ENCODE data around the gene PHACTR3.

PHACTR3 gene

DNA sequence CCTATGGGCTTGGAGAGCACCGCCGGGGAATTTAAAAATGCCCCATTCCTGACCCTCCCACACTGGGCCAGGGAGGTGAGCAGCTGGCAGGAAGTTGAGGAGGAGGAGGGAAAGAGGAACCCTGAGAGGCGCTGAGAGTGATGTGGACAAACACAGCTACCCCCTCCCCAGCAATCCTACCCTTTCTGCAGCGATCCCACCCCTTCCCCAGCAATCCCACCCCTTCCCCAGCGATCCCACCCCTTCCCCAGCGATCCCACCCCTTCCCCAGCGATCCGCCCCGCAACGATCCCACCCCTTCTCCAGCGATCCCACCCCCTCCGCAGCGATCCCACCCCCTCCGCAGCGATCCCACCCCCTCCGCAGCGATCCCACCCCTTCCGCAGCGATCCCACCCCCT is 217.4 kb downstream of the PHACTR3 start:
- DNase-seq = no peak

DNA sequence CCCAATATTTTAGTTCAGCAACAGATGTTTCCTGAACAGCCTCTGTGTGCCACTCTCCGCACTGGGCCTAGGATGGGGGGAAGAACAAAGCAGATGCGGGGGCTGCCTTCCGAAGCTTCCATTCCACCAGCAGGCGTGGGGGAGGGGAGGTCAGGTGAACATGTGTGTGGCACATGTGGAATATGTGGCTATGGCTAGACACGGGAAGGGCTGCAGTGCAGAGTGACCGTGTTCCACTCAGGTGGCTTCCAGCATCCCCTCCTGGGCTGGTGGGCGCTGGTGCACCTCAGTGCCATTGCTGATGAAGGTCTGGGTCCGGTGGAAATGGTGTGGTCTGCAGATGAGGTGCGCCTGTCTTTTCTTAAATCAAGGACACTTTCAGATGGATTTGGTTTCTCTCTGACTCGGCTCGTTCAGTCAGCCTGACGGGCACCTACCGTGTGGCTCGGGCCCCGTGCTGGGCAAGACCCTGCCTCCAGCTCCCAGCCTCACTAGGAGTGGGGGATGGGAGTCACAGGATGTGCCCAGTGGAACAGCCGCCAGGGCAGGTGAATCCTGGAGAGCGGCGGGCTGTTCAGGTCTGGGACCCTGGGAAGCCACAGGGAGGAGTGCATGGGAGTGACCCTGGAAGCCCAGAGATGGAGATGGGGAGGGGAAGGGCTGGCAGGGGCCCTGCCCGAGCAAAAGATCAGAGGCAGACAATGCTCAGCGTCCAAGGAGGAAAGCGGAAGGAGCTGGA is 218.1 kb downstream of the PHACTR3 start:
- DNase-seq = no peak

DNA sequence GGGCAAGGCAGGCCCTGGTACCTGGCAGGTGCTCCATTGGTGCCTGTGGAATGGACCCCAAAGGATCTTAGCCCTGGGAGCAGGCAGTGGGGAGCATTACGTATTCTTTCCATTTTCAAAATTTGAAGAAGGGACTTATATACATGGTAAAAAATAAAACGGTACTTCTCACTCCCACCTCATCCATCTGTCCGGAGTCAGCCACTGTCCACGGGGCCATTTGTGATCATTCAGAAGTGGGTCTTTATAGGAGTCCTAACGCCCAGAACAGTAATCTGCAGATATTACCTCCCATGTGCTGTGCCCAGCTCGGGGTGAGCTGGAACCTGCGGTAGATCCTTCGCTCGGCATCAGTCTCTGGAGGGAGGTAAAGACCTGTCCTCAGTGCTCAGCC is 218.7 kb downstream of the PHACTR3 start:
- no peak for DNase-seq

DNA sequence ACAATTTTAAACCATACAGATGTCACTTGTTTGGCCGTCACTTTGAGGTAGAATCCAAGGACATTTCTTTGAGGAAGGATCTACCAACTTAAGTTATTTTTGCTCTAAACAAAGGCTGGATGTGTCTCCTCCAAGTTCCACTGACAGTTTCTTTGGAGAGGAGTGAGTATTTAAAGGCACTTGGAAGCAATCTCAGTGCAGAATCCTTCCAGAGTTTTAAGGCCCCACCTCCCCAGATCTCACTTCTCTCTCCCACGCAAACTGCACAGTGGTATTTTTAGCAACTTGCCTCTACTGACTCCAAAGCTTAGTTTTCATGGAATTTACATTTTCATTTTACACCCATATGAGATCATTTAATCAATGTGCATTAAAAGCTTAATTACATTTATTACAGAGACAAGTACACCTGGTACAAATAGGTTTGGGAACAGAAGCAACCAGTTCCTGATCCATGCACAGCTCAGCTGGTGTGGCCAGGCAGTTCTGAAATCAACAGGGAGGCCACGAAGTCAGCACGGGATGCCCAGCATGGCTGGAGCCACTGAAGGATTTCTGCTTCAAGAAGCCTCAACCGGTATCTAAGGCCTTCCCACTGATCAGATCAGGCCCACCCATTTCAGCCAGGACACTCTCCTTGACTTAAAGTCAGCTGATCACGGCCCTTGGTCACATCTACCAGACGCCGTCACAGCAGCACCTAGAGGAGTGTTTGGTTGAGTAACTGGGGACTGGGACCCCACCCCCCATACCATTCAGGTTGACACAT is 219.3 kb downstream of the PHACTR3 start:
- DNase-seq = no peak

DNA sequence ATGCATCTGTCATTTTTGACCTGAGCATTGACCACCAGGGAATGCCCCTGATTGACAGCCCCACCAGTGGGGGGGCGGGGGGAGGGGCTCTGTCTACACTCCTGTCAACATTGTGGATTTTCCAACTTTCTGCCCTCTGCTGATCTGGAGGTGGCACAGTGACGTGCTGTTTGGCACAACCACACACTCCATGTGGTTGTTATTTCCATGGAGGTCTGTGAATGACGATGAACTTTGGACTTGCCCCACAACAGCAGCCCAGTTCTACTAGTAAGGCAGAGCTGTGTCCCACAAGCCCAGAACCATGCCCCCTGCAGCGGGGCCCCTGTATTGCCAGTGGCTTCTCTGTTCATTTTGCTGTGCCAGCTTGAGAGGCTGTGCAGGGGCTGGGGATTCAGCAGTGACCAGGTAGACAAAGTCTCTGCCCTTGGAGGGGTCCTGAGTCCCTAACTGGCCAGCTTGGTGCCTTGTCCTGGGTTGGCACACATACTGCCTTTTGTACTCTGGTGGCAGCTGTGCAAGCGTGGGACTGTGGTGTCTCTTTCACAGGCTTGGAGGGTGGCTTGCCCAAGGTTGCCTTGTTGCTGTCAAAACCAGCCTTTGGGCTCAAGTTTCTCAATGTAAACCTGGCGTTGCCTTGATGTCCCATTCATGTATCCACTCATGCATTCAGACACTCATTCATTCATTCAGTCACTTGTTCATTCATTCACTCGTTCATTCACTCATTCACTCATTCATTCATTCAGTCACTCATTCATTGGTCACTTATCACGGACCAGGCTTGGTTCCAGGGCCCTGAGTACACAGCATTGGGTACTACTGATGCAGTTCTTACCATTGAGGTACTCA is 220.6 kb downstream of the PHACTR3 start:
- no peak for DNase-seq

DNA sequence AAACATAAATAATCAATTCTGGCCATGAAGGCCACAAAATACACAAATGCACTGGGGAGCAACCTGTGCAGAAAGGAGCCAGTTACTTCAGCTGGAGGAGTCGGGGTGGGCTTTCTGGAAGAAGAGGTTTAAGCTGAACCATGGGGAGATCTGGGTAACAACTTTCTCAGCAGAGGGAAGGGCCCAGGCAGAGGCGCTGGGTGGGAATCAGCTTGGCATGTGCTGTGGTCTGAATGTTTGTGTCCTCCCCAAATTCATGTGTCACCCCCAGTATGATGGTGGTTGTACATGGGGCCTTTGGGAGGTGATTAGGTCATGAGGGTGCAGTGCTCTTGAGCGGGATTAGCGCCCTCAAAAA is 221.2 kb downstream of the PHACTR3 start:
- DNase-seq = no peak

DNA sequence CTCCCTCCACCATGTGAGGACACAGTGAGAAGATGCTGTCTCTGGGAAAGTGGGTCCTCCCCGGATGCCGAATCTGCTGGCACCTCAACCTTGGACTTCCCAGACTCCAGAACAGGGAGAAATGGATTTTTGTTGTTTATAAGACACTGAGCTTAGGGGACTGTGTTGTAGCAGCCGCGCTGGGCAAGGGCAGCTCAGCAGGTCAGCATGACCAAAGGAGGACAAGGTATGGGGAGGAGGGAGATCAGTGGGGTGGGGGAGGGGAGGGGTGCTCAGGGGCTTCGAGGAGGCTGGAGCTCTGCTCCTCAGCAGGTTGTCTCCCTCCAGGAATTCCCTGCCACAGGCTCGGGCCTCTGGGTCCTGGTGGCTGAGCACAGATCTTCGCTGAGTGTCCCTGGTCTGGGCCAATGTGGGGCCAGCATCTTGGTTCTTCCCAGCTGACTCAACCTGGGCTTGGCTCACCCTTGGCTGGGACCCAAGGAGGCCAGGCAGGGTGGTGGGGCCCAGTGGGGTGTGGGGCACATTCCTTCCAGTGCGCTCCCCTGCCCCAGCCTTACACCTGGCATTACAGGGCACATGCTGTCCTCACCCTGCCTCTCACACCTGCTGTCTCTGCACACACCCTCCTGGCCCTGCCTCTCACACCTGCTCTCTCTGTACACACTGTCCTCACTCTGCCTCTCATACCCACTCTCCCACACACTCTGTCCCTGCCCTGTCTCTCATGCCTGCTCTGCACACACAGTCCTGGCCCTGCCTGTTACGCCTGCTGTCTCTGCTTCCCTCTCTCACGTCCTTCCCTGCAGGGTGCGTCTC is 221.8 kb downstream of the PHACTR3 start:
- DNase-seq = no peak

DNA sequence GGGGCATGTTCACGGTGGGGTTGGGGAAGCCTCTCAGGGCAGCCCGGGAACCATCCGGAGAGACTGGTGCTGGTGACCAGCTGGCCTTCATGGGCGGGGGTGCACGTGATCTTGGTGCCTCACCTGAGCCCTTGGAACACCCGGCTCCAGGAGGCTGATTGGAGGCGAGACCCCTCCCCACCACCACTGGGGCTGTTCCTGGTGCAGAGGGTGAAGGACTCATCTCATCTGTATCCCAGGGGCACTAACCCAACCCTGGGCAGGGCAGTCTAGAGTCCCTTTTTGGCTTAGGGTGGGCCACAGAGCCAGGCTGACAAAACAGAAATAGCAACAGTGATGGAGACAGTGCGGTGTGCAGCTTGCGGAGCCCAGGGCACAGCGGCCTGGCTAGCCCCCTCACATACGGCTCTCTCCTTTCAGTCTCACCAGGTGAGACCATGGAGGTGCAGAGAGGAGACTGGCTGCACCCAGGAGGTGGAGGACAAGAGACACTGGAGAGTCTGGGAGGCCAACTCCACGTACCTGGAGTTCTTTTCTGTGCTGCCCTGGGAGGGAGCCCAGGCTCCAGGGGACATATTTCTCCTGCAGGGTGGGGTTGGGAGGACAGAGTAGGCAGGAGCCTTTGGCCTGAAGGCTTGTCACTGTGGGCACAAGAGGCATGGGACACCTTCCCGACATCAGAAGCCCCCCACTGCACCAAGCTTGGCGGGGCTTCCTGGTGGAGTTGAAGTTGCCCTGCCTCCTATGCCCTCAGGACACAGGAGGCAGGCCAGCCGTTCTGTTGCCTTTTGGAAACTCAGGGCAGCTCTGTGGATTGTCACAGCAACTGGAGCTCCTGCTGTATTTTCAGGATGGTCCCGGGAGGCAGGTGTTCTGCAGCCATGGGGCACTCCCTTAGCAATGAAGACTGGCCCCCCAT is 223.1 kb downstream of the PHACTR3 start:
- DNase-seq = no peak

DNA sequence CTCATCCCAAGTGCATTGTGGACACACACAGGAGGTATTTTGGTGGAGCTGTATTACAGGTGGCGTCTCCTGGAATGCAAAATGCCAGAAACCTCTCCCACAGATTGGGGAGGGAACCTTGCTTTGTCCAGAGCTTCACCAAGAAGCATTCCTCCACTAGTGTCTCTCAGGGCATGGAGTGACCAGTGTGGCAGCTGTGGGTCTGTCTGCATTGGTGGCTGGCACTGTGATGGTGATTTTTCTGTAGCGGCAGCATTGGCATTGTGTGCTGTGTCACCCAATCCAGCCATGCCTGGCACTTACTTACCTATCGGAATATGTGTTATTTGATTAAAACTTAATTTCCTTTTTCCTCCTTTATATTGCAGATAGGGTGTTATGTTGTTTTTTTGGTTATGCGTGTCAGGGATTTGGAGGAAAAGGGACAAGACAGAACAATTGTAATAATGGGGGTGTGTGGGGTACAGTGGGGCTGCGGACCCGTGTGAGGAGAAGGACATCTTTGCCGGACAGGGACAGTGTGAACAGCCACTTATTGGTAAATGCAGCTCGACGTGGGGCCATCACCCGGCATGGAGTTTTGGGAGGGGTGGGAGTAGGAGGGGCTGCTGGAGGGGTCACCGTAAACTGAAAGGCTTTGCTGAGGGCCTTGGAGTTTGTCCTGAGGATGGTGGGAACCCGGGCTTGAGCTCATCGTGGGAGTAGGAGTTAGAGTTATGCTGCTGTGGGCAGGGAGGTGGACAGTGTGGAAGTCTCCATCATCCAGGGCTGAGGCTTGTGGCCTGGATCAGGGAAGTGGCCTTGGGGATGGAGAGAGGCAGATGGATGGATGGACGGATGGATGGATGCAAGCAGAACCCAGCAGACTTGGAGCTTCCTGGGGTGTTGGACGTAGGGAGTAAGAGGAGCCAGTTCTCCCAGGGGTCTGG is 224.0 kb downstream of the PHACTR3 start:
- DNase-seq = no peak

DNA sequence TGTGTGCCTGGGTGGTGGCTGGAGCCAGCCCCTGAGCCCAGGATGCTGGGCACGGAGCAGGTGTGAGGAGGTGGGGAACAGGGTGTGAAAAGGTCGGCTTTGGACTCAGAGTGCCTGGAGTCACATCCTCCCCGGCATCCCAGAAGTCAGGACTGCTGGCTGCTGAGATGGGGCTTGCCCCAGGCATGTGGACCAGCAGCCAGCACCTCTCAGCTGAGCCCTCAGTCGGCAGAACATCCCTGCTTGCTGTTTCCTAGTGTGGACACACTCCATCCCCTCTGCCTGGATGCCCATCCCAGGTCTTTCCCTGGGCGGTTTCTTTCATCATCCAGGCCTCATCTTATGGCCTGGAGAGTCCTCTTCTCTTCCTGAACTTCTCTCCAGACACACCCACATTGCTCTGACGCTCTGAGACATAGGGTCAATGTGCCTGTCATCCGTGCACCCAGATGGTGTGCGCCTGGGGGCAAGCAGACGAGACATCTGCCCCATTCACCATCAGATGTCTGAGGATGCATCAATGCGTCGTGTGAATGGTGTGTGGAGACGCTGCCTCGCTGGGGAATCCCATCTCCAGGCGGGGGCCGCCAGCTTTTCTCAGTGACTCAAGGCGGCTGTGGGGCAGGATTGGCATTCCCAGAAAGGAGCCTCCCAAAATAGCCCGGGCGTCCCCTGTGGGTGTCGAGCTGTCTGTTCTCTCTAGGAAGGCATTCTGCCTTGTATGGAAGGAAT is 224.9 kb downstream of the PHACTR3 start:
- peak; percentile 12 for DNase-seq

DNA sequence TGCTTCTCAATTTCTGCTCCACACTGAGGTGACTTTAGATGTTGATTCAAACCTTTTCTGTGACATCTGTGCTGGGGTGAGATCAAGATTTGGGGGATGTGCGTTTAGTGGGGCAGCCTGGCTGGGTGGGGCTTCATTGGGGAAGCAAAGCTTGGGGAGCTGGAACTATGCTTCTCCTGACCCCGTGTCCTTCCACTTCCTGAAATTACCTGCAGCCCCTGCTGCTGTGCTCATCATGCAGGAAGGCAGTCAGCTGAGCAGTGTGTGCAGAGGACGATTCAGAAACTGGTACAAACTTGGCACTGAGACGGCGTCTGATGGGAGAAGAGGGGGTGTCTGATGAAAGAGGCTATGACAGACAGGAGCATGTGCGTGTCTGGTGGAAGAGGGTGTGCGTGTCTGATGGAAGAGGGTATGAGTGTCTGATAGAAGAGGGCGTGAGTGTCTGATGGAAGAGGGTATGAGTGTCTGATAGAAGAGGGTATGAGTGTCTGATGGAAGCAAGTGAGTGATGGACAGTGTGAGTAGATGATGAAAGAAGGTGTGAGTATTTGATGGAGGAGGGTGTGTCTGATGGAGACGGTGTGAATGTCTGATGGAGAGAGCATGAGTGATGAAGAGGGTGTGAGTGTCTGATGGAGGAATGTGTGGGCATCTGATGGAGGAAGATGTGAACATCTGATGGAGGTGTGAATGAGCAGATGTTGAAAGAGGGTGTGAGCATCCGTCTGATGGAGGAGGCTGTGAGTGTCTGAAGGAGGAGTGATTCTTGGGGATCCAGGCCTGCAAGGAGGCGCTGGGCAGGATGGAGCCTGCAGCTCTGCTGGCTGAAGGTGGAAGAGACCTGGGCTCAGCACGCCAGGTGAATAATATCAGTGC is 225.7 kb downstream of the PHACTR3 start:
- no peak for DNase-seq

DNA sequence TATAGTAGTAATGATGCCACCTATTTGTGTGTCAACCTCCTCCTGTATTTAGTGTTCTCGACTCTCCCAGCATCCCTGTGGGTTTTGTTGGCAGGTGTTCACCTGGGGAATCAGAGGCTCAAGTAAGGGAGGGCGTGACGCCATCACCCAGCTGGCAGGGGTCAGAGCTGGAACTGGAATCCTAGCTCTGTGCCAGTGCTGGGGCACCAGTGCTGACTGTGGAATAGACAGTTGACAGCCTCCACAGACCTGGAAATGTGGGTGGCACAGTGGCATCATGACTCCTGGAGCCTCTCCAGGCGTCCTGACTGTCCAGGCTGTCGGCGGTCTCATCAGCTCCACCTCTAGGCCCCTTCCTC is 226.3 kb downstream of the PHACTR3 start:
- peak; percentile 22 for DNase-seq

DNA sequence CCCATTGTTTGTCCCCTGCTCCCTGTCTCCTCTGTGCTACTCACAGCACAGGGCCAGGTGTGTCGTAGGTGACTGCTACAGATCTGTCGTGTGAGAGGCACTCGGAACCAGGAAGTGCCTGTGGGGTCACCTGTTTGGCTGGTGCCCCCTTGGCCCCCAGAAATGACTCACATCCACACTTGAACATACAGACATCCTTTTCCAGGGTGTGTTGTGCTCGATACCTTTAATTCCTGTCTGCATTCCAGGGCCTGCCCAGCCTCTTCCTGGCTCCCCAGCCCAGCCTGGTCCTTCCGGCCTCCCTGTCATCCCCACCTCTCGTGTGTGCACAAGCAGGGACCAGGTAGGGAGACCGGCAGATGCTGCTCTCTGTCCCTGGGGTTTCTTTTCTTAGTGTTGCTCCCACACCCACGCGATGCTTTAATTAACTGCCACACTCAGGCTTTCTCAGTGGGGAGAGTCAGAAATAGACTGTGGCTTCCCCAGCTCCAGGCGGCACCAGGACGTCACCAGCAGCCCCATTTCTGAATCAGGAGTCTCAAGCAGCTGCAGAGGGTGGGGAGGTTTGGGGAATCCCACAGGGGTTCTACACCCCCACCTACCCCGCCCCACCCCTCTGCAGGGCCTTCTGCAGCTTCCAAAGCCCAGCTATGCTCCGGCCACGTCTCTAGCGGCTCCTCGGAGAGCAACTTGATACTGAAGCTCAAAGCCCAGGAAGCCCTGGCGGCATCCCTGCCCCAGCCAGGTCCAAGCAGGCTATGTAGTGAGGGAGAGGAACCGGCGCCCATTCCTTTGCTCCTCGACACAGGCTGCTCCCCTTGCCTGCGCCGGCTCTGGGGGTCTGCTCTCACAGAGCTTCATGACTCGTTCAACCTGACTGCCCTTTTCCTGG is 226.9 kb downstream of the PHACTR3 start:
- DNase-seq = peak; percentile 37

DNA sequence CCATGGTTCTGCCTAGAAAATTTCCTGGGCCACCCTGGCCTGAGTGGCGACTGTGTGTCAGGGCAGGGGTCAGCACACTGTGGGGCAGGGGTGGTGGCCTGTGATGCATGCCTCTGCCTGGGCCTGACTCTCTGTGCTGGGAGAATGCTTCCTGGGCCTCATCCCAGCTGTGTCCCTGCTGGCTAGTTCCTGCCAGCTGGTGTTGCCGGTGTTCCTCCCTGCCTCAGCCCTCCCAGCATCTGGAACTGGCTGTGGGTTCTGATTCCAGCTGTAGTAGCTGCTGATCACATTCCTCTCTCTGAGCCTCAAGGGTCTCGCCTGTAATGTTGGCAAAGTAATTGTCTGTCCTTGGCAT is 227.6 kb downstream of the PHACTR3 start:
- DNase-seq = no peak

DNA sequence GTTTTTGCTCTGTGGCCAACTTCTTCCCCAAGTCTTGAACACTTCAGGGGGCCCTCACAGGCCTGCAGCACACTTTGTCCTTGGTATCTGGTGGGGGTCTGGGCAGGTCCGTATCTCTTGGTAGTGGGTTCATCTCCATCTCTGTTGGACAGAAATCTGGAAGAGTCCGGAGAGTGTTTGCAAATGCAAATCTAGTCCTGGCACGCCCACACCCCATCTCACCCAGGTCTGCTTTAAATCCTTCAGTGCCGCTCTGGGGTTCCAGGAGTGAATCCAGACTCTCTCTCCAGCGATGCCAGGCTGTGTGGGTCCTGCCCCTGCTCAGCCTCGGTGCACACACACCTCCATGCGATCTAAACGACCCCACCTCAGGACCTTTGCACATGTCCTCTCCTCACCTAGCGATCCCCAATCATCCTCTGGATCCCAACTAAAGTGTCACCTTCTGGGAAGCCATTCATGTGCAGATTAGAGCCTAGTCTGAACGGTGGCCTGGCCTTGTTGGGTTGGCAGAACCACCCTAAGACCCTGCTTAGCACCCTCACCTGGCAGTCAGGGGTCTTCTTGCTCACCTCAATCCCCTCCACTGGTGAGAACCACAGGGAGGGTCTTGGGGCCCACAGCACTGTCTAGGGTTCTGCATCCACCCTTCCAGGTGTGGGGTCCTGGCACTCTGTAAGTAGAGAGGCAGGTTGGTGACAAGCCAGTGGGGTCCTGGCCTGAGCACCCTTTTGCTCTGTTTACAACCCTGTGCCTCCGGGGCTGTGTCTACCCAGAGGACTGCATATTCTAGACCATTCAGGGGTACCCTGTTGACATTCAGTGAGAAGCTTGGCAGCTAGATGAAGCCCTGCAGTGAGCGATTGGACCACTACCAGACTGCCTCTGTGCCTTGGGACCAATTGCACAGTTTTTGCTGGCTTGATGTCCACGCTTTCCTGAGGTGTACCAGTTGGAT is 228.3 kb downstream of the PHACTR3 start:
- no peak for DNase-seq

DNA sequence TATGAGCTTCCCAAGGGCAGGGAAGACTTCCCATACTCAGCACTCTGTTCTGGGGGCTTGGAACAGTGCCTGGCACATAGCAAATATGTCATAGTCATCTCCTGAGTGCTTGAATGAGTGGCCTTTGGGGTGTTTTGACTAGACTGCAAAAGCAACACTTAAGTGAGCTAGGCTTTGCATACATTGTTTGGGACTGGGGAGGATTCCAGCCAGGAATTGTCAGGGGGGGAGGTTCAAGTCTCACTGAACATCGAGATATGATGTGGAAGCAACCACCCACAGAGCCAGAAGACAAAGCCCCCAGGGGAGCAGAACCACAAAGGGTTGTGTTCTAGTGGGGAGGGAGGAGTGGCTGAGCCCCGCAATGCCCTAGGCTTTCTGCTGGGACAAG is 230.7 kb downstream of the PHACTR3 start:
- no peak for DNase-seq
